NK-92 treated with Interleukin-12 subunit alpha and Interleukin-12 subunit beta, amount 100 ng/mL, for 24 hours (cell line): ENCODE data around the gene EFNA2.
A peak's percentile ranks its signal among the peaks of the same experiment; 100 is the strongest.

ENCODE experiments used
- DNase-seq: peaks from one replicate; lab custom pipeline; 2025; lab: John Stamatoyannopoulos, UW

EFNA2 gene

GRCh38 chr19:1260749-1261537 lies 24.7 kb upstream of the EFNA2 start:
- DNase-seq, result peak; percentile 96

DNA sequence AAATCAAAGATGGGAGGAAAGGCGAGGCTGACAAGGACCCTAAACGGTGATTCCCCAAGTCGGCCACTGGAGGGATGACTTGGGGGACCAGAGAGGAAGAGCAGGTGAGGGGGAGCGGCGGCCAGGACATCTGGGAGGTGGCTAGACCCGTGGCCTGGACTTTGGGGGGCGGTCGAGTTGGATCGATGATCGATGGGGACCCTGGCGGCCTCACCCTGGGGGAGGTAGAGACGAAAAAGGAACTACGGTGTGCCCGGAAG lies 24.2 kb upstream of the EFNA2 start:
- no peak for DNase-seq

DNA sequence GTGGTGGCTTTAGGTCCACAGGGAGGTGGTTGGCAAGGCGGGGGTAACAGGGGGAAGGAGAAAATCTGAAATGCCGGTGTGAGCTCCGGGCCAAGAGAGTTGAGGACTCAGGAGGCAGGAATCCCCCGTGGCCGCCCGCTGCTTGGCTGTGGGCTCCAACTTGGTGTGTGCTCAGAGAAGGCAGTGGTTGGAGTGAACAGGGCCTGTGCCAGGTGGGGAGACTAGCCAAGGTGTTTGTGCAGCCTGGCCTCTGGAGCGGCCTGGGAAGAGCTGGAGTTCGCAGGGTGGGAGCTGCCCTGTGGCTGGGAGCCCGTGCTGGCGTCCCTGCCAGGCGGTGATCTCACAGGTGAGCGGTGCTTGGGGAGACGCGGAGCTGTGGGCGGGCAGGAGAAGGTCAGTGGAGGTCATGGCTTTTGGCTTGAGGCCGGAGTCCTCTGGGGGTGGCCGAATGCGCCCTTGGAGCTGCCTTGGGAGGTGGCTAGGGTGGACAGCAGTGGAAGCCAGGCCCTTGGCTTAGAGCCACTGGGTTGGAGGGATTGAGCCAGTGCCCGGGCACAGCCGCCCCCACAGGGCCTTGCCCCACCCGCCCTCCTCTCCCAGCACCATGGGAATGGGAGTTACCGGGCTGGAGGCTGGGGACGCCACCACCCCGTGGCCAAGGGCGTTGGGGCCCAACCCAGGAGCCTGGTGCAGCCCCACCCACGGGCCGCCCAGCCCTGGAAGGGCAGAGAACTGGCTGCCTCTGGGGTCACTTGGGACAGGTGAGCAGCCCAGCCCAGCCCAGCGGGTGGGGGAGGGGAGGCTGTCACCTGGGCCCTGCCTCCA lies 23.7 kb upstream of the EFNA2 start:
- no peak for DNase-seq

GRCh38 chr19:1262623-1263123 lies 23.0 kb upstream of the EFNA2 start:
- no peak for DNase-seq

GRCh38 chr19:1263188-1263587 lies 22.5 kb upstream of the EFNA2 start:
- DNase-seq, result no peak

DNA sequence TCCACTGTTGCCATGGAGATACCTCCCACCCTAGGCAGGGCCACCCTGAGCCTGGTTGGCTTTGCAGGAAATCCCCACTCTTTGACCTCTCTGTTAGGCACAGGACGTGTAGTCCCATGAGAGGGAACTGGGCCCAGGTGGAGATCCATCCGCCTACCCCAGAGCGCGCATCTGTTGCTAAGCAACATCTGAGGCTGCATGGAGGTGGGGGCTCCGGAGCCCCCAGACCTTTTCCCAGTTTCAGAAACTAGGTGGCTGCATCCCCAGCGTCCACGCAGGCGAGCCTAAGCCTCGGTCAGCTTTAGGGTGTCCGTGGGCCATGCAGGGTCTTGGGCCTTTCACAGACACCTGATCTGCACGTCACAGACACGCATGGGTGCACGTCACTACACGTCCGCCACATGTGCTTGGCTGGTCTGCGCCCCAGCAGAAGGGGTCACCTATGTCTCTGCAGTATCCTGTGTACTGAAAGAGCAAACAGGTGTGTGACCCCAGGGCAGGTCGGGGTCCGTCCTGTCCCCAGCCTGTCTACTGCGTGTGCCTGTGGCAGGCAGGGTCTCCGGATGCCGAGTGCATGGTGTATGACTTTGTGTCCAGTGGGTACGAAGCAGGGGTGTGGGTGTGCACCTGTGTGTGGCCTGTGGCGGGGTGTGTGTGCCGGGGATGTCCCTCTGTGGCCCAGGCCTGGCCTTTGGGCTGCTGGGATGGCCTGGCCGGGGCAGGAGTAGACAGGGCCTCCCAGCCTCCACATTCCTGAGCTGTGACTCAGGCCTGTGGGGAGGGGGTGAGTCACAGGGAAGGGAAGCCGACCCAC lies 20.7 kb upstream of the EFNA2 start:
- DNase-seq, result no peak

DNA sequence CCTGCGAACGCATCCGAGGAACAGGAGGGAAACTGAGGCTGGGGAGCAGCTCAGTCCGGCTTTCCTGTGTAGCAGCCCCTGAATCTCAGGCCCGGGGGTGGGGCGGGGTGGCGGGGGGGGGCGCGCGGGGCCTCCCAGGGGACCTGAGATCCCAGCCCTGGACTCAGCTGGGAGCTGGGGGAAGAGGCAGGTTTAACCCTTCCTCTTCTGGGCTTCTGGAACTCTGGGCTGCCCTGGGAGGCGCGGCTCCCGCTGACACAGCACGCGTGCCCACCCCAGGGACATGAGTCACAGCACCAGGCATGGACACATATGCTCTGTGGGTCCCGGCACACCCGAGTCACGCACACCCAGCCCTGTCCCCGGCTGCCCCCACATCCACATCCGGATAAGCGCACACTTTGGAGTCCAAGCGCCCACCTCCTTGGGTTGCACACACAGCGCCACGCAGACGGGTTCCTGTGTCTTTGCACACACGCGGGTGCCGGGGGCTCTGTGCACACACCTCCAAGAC lies 20.0 kb upstream of the EFNA2 start:
- DNase-seq, result no peak

- DNase-seq, result peak; percentile 55
Observed at GRCh38 chr19:1266129-1266915, 19.4 kb upstream of the EFNA2 start.

- peak; percentile 60 for DNase-seq
Observed at GRCh38 chr19:1266916-1267476, 18.7 kb upstream of the EFNA2 start.

DNA sequence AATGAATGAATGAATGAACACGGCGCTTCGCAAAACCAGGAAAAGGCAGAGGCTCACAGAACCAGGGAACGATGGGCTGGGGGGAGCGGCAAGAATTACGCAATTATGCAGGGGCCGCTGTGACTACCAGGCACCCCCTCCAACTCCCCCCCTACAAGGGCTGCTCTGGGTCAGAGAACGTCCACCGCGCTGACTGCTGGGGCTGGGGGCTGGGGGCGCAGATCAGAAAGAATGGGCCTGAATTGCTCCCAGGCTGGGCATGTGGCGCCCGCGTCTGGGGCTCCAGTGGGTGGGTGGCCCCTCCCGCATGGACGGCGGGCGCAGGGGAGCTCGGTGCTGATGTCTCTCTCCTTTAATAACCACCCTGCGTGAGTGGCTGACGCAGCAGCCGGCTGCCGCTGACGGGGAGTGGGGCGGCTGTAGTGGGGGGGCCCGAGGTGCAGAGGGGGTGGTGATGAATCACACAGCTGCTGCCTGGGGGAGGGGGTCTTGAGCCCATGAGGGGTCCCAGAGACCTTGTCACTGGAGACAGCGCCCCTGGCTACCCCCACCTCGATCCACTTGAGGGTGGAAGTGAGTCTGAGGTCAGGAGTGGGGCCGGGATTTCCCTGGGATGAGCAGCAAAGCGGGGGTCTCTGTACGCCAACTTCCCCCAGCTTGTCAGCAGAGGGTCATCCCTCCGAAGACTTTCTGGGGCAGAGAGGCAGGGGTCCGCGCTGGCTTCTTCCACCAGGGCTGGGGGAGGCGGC lies 18.0 kb upstream of the EFNA2 start:
- no peak for DNase-seq

DNA sequence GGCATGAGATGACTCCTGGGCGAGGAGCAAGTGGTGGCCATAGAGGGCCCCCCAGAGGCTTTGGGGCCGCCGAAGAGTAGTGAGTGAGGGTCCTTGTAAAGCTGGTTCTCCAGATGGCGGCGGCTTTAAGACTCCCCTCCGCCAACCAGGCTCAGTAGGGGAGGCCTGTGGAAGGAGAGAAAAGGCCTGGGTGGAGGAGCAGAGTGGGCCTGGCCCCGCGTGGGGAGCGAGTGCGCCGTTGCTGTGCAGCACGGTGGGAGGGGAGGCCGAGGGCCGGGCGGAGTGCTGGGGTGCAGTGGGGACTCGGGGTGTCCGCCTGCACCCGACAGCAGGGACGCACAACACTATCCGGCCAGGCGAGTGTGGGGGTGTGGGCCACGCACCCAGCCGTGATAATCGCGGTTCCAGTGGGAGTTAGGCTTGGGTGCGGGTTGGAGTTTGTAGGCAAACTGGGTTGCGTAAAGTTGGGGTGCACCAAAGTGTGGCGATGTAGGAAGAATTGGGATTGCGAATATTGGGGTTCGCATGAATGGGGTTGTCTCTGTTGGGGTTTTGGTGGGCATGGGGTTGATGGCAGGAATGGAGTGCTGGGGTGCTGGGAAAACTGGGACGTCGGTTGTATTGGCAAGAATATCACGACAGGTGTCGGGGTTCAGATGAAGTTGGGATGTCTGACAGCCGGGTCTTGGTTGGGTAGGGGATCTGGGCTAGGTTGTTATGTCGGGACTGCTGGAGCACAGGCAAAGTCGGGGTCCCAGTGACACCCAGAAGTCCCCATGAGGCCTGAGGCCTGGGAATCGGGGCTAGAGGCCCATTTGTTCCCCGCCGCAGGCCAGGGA lies 17.2 kb upstream of the EFNA2 start:
- no peak for DNase-seq

DNA sequence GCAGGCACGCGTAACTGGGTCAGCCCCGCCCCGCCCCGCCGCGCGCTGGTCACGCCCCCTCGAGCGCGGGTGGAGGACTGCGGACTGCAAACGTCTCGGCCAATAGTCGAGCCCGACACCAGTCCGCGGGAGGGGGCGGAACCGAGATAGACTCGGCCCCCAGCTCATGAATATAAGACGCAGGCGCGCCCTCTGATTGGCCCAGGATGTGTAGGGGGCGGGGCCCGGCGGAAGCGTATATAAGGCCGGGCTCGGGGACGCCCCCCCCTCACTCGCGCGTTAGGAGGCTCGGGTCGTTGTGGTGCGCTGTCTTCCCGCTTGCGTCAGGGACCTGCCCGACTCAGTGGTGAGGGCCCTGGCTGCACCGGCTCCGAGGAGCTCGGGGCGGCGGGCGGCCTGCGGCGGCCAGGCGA lies 16.6 kb upstream of the EFNA2 start, which contains the start of gene CIRBP:
CIRBP (plus strand) TSS at position 268 of the 413 bp plus-strand sequence. CDS start 1,602 bp downstream, outside the sequence.
- peak; percentile 99 for DNase-seq

DNA sequence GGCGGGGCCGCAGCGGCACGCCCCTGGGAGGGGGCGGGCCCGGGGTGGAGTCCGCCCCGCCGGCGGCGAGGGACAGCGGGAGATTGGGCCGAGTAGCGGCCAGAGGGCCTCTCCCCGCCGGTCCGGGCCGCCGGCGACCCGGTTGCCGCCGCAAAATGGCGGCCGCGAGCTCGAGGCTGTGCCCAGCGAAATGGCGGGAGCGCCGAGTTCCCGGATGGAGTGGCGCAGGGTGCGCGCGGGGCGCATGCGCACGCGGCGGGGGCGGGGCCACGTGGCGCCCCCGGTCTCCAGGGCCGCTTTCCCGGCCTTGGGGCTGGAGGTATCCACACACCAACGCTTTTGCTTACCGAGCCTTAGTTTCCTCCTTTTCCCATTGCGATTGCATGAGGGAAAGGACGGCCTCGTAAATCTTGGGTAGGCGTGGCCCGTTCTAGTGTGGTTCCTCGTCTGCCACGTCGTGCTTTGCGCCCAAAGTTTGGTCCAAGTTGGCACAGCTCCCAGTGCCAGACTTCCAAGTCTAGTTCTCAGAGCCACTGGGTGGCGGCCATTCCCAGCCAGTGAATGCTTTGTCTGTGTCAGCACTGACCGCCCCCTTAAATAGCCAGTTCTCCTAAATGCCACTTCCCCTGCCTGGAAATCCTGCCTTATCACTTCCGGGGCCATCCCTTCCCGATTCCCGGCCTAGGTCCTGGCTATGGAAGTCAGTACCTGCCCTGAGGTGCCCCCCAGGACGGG lies 16.0 kb upstream of the EFNA2 start:
- DNase-seq, result peak; percentile 79

DNA sequence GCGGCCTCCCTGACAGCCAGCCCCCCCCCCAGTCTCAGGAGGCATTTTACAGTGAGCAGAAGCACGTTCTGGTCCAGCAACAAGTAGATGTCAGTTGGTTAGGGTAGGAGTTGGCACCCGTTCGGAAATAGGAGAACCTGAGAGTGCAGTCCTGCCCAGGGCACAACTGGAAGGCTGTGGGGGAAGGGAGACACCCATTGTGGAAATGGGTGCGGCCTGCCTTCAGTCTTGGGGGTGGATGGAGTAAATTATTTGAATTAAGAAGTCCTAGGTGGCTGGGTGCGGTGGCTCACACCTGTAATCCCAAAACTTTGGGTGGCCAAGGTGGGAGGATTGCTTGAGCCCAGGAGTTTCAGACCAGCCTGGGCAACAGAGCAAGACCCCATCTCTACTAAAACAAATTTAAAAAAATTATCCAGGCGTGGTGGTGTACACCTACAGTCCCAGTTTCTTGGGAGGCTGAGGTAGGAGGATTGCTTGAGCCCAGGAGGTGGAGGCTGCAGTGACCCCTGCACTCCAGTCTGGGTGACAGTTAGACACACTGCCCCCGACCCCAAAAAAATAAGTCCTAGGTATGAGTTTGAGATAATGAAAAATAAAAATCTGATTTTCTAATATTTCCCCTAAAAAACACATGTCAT lies 15.3 kb upstream of the EFNA2 start:
- no peak for DNase-seq

GRCh38 chr19:1270854-1271527 lies 14.7 kb upstream of the EFNA2 start:
- no peak for DNase-seq

GRCh38 chr19:1271528-1272422 lies 13.9 kb upstream of the EFNA2 start:
- no peak for DNase-seq
